HG03571 (cell line): ENCODE results near the gene EXD3.
A peak's percentile ranks its signal among the peaks of the same experiment; 100 is the strongest.
"Not testable (repeated sequence)": the region's sequence is repeated elsewhere in the genome, so short reads cannot be mapped to it uniquely, and the experiment has no call there.

ENCODE experiments used
- ATAC-seq: cut with Tn5 transposase; IDR thresholded peaks from one replicate; pipeline ENCODE4 v1.9.1; 2021; ENCODE audit not compliant: unreplicated experiment

EXD3 gene, protein sequence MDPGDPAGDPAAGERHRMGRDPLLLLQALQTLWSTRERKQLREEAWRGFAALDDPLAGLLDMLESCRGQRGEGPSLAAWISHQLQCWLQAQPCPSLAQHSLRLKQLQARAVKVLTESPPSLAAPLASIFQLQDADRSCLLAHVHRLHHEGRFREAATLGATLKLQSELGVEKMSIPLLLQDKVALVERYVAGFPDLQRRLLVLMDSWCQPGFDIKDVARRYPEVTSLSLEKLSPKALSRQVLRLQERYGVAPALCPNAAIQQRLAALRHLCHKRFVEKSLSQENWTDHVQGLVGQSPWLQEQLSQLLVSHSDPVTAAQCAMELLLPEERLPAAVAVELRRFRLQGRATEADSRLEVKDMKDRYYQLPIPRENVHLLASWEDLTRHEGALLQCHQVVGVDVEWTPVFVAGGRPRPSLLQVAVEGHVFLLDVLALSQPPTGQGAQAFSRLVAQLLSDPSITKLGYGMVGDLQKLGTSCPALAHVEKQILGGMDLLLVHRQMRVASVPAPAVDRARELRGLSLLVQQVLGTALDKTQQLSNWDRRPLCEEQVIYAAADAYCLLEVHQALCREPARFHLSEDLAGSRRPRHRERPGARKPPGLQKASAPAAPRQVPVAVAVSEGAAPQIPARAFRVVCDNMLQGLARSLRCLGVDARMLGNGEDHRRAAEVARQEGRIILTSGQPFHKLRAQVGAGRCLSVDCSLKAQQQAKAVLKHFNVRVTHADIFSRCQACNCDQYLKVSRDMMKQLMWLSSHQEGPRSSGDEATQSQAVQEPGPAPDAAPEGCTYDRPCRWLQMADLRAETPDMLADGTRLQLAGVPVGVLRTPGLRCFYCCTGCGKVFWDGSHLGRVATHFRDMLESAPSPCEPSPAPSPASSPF

DNA sequence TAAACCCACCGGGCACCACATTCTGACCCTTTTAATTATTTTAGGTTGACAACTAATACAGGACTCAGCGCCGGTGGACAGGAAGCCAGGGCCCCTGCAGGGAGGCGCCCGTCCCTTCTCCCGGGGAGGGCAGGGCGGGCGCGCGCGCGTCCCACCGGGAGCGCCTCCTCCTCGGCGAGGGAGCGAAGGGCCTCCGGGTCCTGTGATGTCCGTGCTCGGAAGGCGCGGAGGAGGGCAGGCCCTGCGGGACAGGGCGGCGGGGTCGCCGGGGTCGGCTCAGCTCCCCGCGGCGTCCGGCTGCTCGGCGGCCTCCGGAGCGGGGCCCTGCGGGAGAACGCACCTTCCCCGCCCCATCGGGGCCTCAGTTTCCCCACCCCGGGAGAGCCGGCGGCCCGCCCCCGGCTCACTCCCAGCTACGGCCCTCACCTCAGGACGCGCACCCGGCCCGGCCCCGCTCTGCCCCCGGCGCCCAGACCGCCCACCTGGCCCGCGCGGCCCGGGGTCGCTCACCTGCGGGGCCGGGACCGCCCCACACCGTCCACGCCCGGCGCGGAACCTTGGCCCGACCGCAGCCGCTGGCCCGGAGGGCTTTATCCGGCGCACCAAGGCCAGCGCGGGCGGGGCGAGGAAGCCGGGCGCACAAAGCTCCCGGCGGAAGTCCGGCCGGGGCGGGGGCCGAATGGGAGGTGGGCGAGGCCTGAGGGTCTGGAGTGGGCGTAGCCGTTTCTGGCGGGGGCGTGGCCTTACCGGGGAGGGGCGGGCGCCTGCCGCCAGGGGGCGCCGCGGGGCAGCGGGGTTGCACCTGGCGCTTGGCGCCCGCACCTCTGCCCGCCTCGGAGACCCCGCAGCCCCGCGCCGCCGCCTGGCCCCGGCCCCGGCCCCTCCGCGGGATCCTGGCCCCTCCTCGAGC is at the start of gene EXD3, which contains the start of gene NOXA1:
EXD3 (minus strand) TSS at position 559 of the 910 bp plus-strand sequence. CDS start 27,805 bp downstream, outside the sequence.
NOXA1 (plus strand) TSS at position 790 of the 910 bp plus-strand sequence. CDS start 137 bp downstream, outside the sequence.
- ATAC-seq, result peak; percentile 78

DNA sequence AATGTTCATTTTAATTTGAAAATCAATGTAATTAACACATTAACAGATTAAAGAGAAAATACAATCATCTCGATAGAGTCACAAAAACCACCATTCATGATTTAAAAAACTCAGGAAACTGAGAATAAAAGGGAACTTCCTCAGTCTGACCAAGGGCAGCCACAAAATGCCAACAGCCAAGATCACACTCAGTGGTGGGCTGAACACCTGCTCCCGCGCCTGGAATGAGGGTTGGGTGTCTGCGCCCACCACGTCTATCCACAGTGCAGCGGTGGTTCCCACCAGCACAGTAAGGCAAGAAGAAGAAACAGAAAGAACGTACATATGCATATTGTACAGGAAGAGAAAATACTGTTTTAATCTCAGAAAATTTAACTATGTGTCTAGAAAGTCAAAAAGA is 47.8 kb upstream of the EXD3 start:
- no peak for ATAC-seq

DNA sequence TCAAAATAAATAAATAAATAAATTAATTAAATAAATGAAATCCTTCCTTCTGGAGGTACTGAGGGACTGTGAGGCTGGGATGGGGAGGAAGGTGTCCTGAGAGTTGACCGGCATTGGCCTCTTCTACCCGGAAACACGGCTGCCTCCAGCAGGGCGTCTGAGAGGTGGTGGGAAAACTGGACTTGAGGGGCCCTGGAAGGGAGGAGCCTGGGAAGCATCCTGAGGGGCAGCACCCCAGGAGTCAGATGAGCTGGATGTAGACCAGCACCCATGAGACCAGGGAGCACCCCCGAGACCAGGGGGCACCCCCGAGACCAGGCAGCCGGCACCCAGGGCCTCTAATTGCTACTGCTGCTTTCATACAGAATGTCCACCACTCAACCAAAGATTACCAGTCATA is 44.9 kb upstream of the EXD3 start:
- ATAC-seq, result no peak

DNA sequence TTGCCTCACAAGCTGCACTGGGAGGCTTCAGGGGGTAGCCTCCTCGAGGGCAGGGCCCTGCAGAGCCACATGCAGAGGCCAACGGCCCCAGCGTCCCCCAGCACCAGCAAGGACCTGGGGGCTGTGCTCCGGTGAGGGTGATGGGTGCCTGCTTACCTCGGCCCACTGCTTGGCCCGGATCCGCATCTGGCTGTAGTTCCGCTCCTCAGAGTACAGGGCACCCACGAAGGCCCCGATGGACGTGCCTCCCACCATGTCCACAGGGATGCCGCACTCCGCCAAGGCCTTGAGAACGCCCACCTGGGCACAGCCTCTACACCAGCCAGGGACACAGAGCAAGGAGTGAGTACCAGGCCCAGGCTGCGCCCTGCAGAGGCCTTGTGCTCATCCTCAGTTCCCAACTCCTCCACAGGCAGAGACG is 44.2 kb upstream of the EXD3 start:
- no peak for ATAC-seq

DNA sequence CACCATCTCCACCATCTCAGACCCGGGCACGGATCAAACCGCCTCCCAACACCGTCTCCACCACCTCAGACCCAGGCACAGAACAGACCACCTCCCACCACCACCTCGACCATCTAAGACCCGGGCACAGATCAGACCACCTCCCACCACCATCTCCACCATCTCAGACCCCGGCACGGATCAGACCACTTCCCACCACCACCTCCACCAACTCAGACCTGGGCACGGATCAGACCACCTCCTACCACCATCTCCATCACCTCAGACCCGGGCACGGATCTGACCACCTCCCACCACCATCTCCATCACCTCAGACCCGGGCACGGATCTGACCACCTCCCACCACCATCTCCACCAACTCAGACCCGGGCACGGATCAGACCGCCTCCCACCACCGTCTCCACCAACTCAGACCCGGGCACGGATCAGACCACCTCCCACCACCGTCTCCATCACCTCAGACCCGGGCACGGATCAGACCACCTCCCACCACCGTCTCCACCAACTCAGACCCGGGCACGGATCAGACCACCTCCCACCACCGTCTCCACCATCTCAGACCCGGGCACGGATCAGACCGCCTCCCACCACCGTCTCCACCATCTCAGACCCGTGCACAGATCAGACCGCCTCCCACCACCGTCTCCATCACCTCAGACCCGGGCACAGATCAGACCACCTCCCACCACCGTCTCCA is 43.6 kb upstream of the EXD3 start:
- not testable (repeated sequence) for ATAC-seq

DNA sequence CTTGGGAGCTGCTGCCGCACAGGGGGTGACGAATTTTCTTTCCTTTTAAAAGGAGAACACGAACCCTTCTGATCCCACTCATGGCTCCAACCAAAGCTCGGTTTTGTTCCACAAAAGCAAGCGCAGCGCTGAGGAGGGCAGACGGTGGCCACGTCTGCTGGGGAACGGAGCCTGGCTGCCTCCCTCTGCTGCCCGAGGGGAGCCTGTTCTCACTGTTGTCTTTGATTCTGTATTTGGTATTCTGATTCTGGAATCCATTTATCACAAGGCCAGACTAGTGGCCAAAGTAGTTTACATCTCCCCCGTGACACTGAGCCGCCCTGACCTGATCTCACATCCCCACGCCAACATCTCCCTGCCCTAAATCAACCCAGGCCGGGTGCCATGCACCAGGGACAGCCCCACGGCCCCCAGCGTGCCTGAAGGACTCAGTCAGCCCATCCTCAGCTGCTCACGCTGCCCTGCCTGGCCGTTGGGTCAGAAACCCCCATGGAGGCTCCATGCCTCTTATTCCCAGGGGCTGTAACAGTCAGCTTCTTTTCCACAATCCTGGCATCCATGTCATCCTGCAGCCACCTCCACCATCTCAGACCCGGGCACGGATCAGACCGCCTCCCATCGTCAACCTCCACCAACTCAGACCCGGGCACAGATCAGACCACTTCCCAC is 42.9 kb upstream of the EXD3 start:
- no peak for ATAC-seq

DNA sequence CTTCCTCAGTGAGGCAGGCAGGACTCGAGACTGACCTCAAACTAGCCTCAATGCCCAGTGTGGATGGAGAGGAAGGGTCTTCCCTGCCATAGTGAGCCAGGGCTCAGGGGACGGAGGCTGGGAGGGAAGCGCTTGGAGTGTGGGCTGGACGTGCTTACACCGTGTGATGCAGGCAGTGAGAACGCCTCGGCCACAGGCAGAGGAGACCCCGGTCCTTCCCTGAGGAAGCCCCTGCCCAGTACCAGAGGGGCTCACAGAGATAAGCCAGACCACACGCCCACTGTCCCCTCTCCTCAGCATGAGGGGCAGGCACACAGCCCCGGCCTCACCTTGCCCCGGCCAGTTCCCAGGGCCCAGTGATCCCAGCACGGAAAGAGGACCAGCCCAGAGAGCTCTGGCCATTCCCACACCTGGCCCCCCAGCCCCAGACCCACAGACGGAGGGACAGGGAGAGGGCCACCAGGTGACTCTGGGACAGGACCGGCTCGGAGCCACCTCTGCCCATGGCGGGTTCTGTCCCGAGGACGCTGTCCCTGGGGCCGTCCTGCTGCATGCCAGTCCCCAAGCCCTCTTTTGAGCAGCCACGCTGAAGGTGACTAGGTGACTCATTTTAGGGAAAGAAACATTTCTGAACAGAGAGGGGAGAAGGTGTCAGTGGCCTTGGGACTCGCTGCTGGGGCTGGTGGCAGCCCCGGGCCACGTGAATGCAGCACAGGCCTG is 42.2 kb upstream of the EXD3 start:
- no peak for ATAC-seq

DNA sequence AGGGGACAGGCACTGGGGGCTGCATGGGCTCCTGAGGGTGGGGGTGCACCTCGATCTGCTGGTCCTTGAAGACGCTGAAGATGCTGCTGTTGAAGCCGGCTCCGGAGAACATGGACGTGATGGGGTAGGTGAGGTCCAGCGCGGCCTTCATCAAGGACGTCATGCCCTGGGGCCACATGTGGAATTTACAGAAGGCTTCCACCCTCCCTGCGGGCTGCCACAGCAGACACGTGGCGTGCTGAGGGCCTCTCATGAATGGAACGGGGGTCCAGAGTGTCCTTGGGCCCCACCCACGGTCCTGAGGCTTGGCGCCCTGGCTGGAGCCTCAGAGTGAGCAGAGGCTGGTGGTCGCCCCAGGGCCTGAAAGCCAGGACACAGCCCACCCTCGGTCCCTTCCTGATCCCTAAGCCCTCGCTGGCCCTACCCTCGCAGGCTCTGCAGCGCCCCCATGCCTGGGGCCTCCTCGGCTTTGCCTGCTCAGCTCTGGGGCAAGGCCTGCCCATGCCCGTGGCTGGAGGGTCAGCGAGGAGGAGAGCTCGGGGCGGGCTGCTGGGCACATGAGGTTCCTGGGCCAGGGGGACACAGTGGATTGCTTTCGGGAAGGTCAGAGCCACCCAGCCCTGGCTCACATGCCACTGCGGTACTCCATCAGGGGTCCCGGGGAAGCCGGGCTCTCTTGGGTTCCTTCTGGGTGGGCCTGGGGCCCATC is 41.5 kb upstream of the EXD3 start:
- ATAC-seq, result no peak

DNA sequence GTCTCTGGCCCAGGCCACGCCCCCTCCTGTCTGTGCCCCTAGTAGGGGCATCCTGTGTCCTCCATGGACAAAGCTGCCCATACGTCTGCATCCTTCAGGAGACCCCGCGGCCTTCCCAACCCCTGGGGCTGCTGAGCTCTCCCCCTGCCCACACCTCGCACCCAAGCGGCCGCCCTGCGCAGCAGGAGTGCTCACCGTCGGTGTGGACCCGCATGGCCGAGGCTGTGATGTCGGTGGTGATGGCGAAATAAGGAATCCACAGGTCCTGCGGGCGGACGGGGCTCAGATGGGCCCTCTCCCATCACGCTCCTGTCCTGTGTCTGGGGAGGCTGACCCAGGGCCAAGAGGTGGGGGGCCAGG is 40.9 kb upstream of the EXD3 start:
- ATAC-seq, result no peak

DNA sequence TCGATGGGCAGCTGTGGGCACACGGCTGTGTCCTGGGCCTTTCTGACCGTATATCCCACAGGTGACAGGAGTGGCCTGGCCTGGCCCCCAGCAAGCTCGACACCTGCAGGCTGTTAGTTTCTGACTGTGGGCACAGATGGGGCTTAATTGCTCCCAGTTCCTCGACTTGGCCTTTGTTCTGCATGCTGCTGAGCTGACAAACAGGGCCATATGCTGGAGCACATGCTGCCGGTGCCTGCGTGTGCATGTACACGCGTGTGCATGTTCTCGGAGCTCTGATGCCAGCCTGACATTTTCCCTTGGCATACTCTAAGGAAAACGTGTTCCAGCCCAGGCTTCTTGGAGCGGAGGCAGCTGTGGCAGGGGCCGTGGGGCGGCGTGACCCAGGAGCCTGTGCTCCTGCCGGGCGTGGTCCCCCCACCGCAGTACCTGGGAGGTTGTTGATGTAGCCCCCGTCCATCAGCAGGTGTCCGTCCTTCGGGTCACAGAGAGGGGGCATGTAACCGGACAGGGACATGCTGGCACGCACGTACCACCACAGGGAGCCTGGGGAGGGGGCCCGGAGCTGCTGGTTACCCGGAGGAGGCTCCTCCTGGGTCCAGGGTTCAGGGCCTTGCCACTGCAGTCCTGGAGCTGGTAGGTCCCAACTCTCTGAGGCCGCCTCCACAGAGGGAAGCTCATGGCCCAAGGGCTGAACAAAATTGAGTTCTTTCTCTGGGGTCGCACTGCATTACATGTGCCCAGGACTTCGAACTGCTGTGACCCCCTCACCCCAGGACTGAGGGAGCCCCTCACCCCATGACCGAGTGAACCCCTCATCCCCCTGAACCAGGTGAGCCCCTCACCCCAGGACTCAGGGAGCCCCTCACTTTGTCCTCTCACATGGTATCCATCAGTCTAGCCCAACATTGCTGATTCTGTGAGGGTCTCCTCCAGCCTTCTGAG is 40.3 kb upstream of the EXD3 start:
- no peak for ATAC-seq

DNA sequence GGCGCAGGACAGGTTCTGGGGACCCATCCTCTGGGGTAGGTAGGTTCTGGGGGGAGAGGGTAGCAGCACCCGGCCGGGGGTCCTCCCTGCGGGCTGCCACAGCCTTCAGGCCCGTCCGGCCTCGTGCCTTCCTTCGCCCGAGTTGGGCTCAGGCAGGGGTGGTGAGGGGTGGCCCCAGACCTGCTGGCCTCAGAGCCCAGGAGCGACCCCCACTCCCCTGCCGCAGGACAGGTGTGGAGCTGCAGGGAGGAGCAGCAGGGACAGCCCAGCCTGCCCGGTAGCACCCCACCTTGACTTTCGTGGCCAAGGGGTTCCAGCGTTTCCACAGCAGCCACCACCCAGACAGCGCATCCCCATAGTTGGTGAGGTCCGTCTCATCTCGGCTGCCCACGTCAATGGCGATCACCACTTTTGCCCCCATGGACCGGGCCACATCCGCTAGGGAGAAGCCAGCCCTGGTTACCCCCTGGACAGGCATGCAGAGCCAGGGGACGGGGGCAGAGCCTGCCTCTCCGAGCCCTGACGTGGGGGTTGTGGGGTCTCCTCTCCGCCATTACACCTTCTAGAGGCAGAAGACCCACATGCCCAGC is 39.5 kb upstream of the EXD3 start:
- ATAC-seq, result no peak

DNA sequence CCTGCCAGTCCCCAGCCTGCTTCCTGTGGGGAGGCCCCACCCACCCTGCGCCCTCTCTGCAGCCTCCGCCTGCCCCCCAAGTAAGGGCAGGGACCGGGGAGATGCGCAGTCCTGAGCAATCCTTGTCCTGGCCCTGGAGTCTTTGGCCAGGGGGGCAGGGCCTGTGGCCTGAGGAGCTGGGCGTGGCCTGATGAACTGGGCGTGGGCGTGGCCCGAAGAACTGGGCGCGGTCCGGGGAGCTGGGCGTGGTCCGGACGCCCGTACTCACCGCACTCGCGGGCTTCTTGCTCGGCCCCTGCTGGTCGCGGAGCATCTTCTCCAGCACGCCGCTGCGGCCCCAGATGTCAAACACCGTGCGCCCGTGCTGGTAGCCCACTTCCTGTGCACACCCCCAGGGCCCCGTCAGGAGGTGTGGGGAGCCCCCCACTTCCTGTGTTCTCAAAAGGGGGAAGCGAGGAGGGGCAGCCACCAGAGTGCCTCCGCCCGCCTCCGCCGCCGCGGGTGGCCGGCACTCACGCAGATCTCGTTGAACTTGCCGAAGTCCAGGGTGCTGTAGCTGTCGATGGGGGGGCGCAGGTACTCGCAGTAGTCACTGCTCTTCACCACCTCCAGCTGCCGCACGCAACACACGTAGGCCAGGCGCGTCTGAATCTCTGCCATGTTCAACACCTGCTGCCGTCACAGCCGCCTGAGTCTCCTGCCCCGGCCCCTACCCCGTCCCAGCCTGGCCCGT is 38.9 kb upstream of the EXD3 start:
- peak; percentile 58 for ATAC-seq

DNA sequence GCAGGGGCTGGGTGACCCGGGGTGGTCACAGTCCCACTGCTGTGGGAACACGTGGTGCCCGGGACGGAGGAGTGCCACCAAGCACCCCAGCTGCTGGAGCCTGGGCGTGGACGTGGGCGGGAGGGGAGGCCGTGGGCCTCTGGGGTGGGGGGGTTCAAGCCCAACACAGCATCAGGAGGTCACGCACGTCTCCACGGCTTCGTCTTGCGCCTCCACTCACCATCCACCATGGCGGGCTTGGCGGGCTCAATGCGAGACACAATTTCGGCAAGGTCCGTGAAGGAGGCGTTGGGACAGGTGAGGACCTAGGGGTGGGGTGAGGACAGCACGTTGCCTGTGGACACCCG is 38.3 kb upstream of the EXD3 start:
- ATAC-seq, result no peak

DNA sequence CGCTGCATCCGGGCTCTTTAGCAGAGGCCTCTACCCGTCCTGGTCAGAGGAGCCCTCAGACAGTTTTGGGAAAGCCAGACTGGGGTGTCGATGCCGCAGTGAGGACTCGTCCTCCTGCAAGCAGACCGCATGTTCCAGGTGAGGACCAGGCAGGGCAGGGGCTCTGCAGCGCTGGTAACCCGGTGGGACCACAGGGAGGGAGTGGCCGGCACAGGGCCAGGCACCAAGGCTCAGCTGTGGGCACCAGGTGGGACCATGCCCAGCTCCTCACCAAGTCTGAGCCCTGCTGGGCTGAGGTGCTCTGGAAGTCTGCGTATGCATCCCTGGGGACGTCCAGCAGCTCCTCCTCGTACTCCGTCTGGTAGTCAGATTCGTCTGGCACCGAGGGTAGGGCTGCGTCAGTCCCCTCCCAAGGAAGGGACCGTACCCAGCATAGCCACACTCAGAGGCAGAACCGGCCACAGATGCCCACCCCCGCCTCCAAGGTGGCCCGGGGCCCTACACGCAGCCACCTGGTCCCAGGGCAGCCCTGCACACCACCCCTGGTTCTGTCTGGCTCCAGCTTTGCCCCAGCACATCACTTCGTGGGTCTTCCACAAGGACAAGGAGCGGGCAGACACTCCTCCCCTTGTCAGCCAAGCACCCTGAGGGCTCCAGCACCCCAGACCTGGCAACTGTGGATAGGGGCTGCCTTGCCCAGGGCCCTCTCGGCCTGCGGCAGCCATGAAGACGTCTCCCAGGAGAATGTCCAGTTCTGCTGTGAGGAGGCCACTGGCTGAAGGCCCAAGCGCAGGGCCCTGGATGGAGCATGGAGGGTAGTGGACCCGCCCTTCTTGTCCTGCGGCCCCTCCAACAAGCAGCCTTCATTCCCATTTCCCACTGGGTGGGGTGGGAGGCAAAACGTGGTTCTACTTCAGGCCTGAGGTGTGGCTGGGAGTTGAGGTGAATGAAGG is 37.7 kb upstream of the EXD3 start:
- ATAC-seq, result no peak

DNA sequence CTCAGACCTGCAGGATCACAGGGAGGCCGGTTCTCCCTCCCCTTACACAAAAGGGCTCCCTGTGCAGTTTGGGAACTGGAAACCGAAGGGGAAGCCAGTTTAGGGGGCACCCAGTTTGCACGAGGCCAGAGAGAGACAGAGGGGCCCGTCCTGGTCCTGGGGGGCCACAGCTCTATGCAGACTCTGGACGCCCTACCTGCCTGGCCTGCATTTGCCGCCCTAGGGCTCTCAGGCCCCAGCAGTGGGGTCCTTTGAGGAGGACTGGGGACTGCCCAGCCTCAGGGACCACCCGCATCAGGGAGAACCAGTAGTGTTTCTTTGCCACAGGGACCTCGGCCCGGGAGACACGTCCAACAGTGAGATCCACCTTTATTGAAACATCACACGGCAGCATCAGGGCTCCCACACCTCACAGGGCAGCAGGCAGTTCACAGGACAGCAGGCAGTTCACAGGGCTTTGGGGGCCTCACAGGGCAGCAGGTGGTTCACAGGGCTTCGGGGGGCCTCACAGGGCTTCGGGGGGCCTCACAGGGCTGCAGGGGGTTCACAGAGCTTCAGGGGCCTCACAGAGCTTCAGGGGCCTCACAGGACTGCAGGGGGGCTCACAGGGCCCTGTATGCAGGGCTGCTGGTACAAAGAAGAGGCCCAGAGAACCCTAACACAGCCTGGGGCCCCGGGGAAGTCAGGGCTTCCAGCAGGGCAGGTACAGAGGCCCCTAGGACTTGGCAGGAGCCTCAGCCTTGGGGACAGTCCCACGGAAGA is 36.8 kb upstream of the EXD3 start:
- no peak for ATAC-seq
